PFSK-1 (cell line): Measurements from ENCODE around the gene DTX3L.

Source experiments
- POLR2AphosphoS5 ChIP-seq: IDR thresholded peaks from 2 replicates; pipeline ENCODE4 v1.6.1; 2012; ENCODE audit warnings: low read depth, mild to moderate bottlenecking, control low read depth, low read length, moderate library complexity
- REST ChIP-seq, 2 experiments: IDR thresholded peaks; 2 replicates each; pipeline versions ENCODE4 v1.6.1 to v1.8.0; 2011 to 2012; ENCODE audit warnings: low read depth in 2 of 2, low read length in 2 of 2, control low read depth in 1 of 2, inconsistent platforms in 1 of 2, mild to moderate bottlenecking in 1 of 2, moderate library complexity in 1 of 2; ENCODE audit not compliant: insufficient read depth in 1 of 2
- SIN3A ChIP-seq: IDR thresholded peaks from 2 replicates; pipeline ENCODE4 v1.6.1; 2012; ENCODE audit warnings: mild to moderate bottlenecking, low read length, moderate library complexity, borderline replicate concordance; ENCODE audit not compliant: insufficient read depth
- TAF1 ChIP-seq: IDR thresholded peaks from 2 replicates; pipeline ENCODE4 v1.6.1; 2012; ENCODE audit warnings: low read length, control low read depth, borderline replicate concordance; ENCODE audit not compliant: insufficient read depth

DNA sequence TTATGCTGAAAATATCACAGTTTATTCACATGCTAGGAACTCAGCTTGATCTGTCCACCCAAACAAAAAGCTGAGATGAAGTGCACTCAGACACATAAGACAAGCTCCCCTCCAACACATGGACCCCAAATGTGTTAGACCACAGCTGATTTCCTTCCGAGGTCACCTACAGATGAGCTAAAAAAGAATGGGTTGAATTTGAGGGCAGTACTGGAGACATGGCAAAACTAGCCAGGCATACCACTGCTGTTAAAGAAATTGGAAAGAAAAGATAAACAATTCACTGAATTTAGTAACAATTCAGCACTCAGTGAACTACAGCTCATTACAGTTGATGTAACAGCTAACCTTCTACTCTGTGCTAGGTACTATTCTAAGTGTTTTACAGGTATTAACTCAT is 15.5 kb upstream of the DTX3L start:
- TF ChIP-seq POLR2AphosphoS5 (no peak), TAF1 (no peak), REST (IDR thresholded peaks at IDR 0.05; ENCODE audit: insufficient read depth in 1 of 2, low read depth in 2 of 2, low read length in 2 of 2) (no peak), SIN3A (no peak)
